HepG2 (cell line): Measurements from ENCODE around the gene ARHGAP23. TPM values are rescaled to one million over a fixed set of nuclear protein-coding genes. Genes with fewer than 3 reads are reported as not detected.

ENCODE experiments used
- BCL6 ChIP-seq: IDR thresholded peaks from 2 replicates; pipeline ENCODE4 v1.6.1; 2016; ENCODE audit warnings: missing genetic modification reagents, missing compliant biosample characterization
- CEBPG ChIP-seq: IDR thresholded peaks from 2 replicates; pipeline ENCODE4 v1.6.1; 2016
- CENPT ChIP-seq: sonication (generic); formaldehyde crosslinking; IDR thresholded peaks from 2 replicates; pipeline ENCODE4 v1.8.0; 2022; ENCODE audit warnings: low read depth, mild to moderate bottlenecking, moderate library complexity, missing genetic modification reagents
- FOSL1 ChIP-seq: sonication (generic); formaldehyde crosslinking; IDR thresholded peaks from 2 replicates; pipeline ENCODE4 v1.9.0; 2021; ENCODE audit warnings: missing genetic modification reagents, borderline replicate concordance
- GZF1 ChIP-seq: sonication (generic); formaldehyde crosslinking; IDR thresholded peaks from 2 replicates; pipeline ENCODE4 v1.5.1; 2020; ENCODE audit warnings: mild to moderate bottlenecking, missing genetic modification reagents
- IKZF1 ChIP-seq: fragments of 450-650 bp; IDR thresholded peaks from 2 replicates; pipeline ENCODE4 v1.7.1; 2016
- JUND ChIP-seq: sonication (generic); formaldehyde crosslinking; IDR thresholded peaks from 2 replicates; pipeline ENCODE4 v1.8.0; 2022; ENCODE audit warnings: mild to moderate bottlenecking, missing genetic modification reagents
- KMT2A ChIP-seq: sonication (generic); formaldehyde crosslinking; IDR thresholded peaks from 2 replicates; pipeline ENCODE4 v1.4.0; 2020; ENCODE audit warnings: missing genetic modification reagents
- NBN ChIP-seq: fragments of 450-650 bp; conservative IDR thresholded peaks from 2 replicates; pipeline ENCODE4 v1.6.1; 2017
- REPIN1 ChIP-seq: sonication (generic); formaldehyde crosslinking; IDR thresholded peaks from 2 replicates; pipeline ENCODE4 v1.8.0; 2022; ENCODE audit warnings: missing genetic modification reagents, low read depth, mild to moderate bottlenecking, borderline replicate concordance
- SP1 ChIP-seq, 2 experiments: fragments of 450-650 bp in 1 of 2; sonication (generic) in 1 of 2; formaldehyde crosslinking in 1 of 2; IDR thresholded peaks; 2 replicates each; pipeline versions ENCODE4 v1.4.0 to v1.6.1; 2016 to 2020; ENCODE audit warnings: missing genetic modification reagents in 1 of 2
- TCF7 ChIP-seq: sonication (generic); IDR thresholded peaks from 2 replicates; pipeline ENCODE4 v1.6.1; 2016; ENCODE audit warnings: antibody characterized with exemption, low read depth
- ZNF234 ChIP-seq: sonication (generic); formaldehyde crosslinking; conservative IDR thresholded peaks from 2 replicates; pipeline ENCODE4 v1.5.1; 2020; ENCODE audit warnings: mild to moderate bottlenecking, missing genetic modification reagents
- ZNF260 ChIP-seq: sonication (generic); formaldehyde crosslinking; IDR thresholded peaks from 2 replicates; pipeline ENCODE4 v1.4.0; 2020; ENCODE audit warnings: missing genetic modification reagents, low read depth, mild to moderate bottlenecking, borderline replicate concordance
- ZNF331 ChIP-seq: sonication (generic); formaldehyde crosslinking; IDR thresholded peaks from 2 replicates; pipeline ENCODE4 v1.4.0; 2020; ENCODE audit warnings: missing genetic modification reagents
- ZNF343 ChIP-seq: sonication (generic); formaldehyde crosslinking; IDR thresholded peaks from 2 replicates; pipeline ENCODE4 v1.4.0; 2020; ENCODE audit warnings: mild to moderate bottlenecking, missing genetic modification reagents
- ZNF446 ChIP-seq: sonication (generic); formaldehyde crosslinking; IDR thresholded peaks from 2 replicates; pipeline ENCODE4 v1.5.0; 2020; ENCODE audit warnings: mild to moderate bottlenecking, missing genetic modification reagents
- ZNF484 ChIP-seq: sonication (generic); formaldehyde crosslinking; IDR thresholded peaks from 2 replicates; pipeline ENCODE4 v1.5.1; 2020; ENCODE audit warnings: mild to moderate bottlenecking, low read depth, missing genetic modification reagents, borderline replicate concordance
- ZNF614 ChIP-seq: IDR thresholded peaks from 2 replicates; pipeline ENCODE4 v1.6.1; 2018; ENCODE audit warnings: missing biosample characterization, missing genetic modification reagents, inconsistent platforms, borderline replicate concordance
- ZNF75D ChIP-seq: sonication (generic); formaldehyde crosslinking; IDR thresholded peaks from 2 replicates; pipeline ENCODE4 v1.8.1; 2023; ENCODE audit warnings: missing genetic modification reagents, mild to moderate bottlenecking, borderline replicate concordance
- polyA plus RNA-seq, 8 experiments: library from polyadenylated mRNA; depleted of rRNA in 3 of 8; stranded (reverse) in 7 of 8; unstranded in 1 of 8; fragments of >200 nt; fragmentation: Illumina TruSeq in 4 of 8; extraction: Trizol in 4 of 8; gene quantifications; 2 replicates each; pipeline versions ENCODE4 v1.2.1 to v1.2.3, GENCODE V29; 2011 to 2016; ENCODE audit warnings: low read depth in 4 of 8, missing spikeins in 1 of 8, mixed read lengths in 1 of 8; ENCODE audit not compliant: insufficient read depth in 1 of 8
- total RNA-seq, 5 experiments: library from RNA; depleted of rRNA; stranded (reverse); fragments of >200 nt; fragmentation: Illumina TruSeq; extraction: Trizol; gene quantifications; 2 replicates each; pipeline ENCODE4 v1.2.3, GENCODE V29; 2016; ENCODE audit warnings: low read depth in 1 of 5
- TF ChIP-seq, protein P1 (sequence below), 2 experiments: sonication (generic) in 1 of 2; formaldehyde crosslinking in 1 of 2; IDR thresholded peaks; 2 replicates each; pipeline versions ENCODE4 v1.4.0 to v1.6.1; 2016 to 2020; ENCODE audit warnings: borderline replicate concordance in 1 of 2, low read depth in 1 of 2, mild to moderate bottlenecking in 1 of 2, missing genetic modification reagents in 1 of 2
- TF ChIP-seq, protein P2 (sequence below): sonication (generic); formaldehyde crosslinking; IDR thresholded peaks from 2 replicates; pipeline ENCODE4 v1.5.0; 2020; ENCODE audit warnings: missing genetic modification reagents, mild to moderate bottlenecking, borderline replicate concordance
- TF ChIP-seq, protein P3 (sequence below), 2 experiments: fragments of 450-650 bp in 1 of 2; sonication (generic) in 1 of 2; formaldehyde crosslinking; IDR thresholded peaks; 2 replicates each; pipeline versions ENCODE4 v1.5.0 to v1.8.0; 2020 to 2022; ENCODE audit warnings: mild to moderate bottlenecking in 1 of 2, missing genetic modification reagents in 1 of 2

The ARHGAP23 gene
- total and polyA plus RNA-seq, 2 of the 13 experiments (the other 11 are each of a cell fraction or from before 2014, with no cell fraction given), result 0.03 TPM; not detected in 1

- TF ChIP-seq ZNF234 (CRISPR knock-in tag), result no peak
- TF ChIP-seq ZNF614 (CRISPR knock-in tag), result peak; percentile 90; the same call in 1 of the 2 replicates
- no peak for TF ChIP-seq GZF1 (CRISPR knock-in tag)
- TF ChIP-seq, protein P1, sequence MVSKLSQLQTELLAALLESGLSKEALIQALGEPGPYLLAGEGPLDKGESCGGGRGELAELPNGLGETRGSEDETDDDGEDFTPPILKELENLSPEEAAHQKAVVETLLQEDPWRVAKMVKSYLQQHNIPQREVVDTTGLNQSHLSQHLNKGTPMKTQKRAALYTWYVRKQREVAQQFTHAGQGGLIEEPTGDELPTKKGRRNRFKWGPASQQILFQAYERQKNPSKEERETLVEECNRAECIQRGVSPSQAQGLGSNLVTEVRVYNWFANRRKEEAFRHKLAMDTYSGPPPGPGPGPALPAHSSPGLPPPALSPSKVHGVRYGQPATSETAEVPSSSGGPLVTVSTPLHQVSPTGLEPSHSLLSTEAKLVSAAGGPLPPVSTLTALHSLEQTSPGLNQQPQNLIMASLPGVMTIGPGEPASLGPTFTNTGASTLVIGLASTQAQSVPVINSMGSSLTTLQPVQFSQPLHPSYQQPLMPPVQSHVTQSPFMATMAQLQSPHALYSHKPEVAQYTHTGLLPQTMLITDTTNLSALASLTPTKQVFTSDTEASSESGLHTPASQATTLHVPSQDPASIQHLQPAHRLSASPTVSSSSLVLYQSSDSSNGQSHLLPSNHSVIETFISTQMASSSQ (IDR thresholded peaks at IDR 0.05; ENCODE audit: low read depth), result no peak
- TF ChIP-seq, protein P1 (CRISPR knock-in tag; IDR thresholded peaks at IDR 0.05; ENCODE audit: borderline replicate concordance), result no peak
- TF ChIP-seq SP1 (IDR thresholded peaks at IDR 0.05), result no peak
- peak; percentile 73 for TF ChIP-seq SP1 (CRISPR knock-in tag; IDR thresholded peaks at IDR 0.05)
- TF ChIP-seq CENPT (CRISPR knock-in tag), result no peak
- peak; percentile 56; the same call in 1 of the 2 replicates for TF ChIP-seq ZNF343 (CRISPR knock-in tag)
- peak; percentile 90 for TF ChIP-seq REPIN1 (CRISPR knock-in tag)
- TF ChIP-seq IKZF1, result no peak
- peak; percentile 62 for TF ChIP-seq BCL6 (CRISPR knock-in tag)
- no peak for TF ChIP-seq NBN
- TF ChIP-seq, protein P2, sequence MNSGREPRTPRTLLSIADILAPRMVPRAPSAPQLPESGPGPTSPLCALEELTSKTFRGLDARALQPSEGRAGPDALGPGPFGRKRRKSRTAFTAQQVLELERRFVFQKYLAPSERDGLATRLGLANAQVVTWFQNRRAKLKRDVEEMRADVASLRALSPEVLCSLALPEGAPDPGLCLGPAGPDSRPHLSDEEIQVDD, result no peak
- TF ChIP-seq ZNF484 (CRISPR knock-in tag), result no peak
- no peak for TF ChIP-seq ZNF446 (CRISPR knock-in tag)
- peak; percentile 70 for TF ChIP-seq ZNF331 (CRISPR knock-in tag)
- TF ChIP-seq, protein P3, sequence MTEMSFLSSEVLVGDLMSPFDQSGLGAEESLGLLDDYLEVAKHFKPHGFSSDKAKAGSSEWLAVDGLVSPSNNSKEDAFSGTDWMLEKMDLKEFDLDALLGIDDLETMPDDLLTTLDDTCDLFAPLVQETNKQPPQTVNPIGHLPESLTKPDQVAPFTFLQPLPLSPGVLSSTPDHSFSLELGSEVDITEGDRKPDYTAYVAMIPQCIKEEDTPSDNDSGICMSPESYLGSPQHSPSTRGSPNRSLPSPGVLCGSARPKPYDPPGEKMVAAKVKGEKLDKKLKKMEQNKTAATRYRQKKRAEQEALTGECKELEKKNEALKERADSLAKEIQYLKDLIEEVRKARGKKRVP (CRISPR knock-in tag; IDR thresholded peaks at IDR 0.05), result peak in 1 of 2 experiments; percentile 23; a peak in 1 of 4 replicates
- no peak for TF ChIP-seq TCF7
- TF ChIP-seq JUND (CRISPR knock-in tag), result 0 out of 2 replicates have a peak, but pooled peaks have one; percentile 26
- 0 out of 2 replicates have a peak, but pooled peaks have one; percentile 61 for TF ChIP-seq KMT2A
- TF ChIP-seq FOSL1, result no peak
- no peak for TF ChIP-seq ZNF75D (CRISPR knock-in tag)
- peak; percentile 8; the same call in 1 of the 2 replicates for TF ChIP-seq CEBPG (CRISPR knock-in tag)
- no peak for TF ChIP-seq ZNF260 (CRISPR knock-in tag)
Measured at GRCh38 chr17:38557836-38558727, 129.8 kb downstream of the ARHGAP23 start (continued).
